CD4-positive, alpha-beta T cell treated with Interleukin-12 subunit alpha and Interleukin-12 subunit beta, for 1 hour (primary cell): ENCODE data around the gene RNASE4.

Experiments used
- DNase-seq: peaks from one replicate; pipeline ENCODE4 v3.0.0-alpha.2; 2020

The RNASE4 gene

DNA sequence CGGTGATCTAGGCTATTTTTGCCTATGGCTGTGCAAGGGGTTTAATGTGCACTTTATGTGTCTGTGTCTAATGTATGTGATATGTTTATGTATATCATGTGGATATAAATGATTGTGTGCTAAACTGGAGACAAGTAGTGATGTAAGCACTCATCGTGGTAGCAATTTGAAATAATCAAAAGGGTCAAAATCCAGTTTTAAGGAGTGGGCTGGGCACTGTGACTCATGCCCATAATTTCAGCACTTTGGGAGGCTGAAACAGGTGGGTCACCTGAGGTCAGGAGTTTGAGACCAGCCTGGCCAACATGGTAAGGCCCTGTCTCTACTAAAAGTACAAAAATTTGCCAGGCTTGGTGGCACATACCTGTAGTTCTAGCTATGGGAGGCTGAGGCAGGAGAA is 64.1 kb downstream of the RNASE4 start:
- no peak for DNase-seq

GRCh38 chr14:20750194-20750593 is 65.8 kb downstream of the RNASE4 start:
- DNase-seq: no peak
